Liver (tissue), 9 donors: Measurements from ENCODE around the gene FBXW7. TPM values are rescaled to one million over a fixed set of nuclear protein-coding genes. Genes with fewer than 3 reads are reported as not detected.

ENCODE experiments used
- DNase-seq: peaks from one replicate; pipeline ENCODE4 v3.0.0-alpha.2; 2017; ENCODE audit warnings: low spot score
- H3K27ac ChIP-seq, 2 donors: one replicate each; pipeline ENCODE4 v1.7.0; 2013; ENCODE audit warnings: inconsistent platforms in 2 of 2, low read length in 2 of 2, control low read depth in 1 of 2, low read depth in 1 of 2, mild to moderate bottlenecking in 1 of 2
- H3K27me3 ChIP-seq, 4 donors: one replicate each; pipeline versions ENCODE4 v1.6.1 to v1.7.0; 2013; ENCODE audit warnings: low read length in 3 of 4, inconsistent platforms in 1 of 4, mild to moderate bottlenecking in 1 of 4, moderate library complexity in 1 of 4; ENCODE audit not compliant: control insufficient read depth in 4 of 4, insufficient read depth in 4 of 4
- H3K36me3 ChIP-seq, 4 donors: one replicate each; pipeline versions ENCODE4 v1.6.1 to v1.7.0; 2013; ENCODE audit warnings: low read length in 3 of 4, mild to moderate bottlenecking in 3 of 4, low read depth in 1 of 4, moderate library complexity in 1 of 4; ENCODE audit not compliant: control insufficient read depth in 4 of 4, insufficient read depth in 3 of 4
- H3K4me1 ChIP-seq, 4 donors: one replicate each; pipeline versions ENCODE4 v1.6.1 to v1.7.0; 2013; ENCODE audit warnings: low read length in 3 of 4, mild to moderate bottlenecking in 3 of 4, moderate library complexity in 1 of 4; ENCODE audit not compliant: control insufficient read depth in 4 of 4, insufficient read depth in 4 of 4
- H3K4me3 ChIP-seq, 3 donors: one replicate each; pipeline versions ENCODE4 v1.6.1 to v1.7.0; 2013; ENCODE audit warnings: low read length in 3 of 3, control low read depth in 1 of 3, low read depth in 1 of 3, mild to moderate bottlenecking in 1 of 3
- H3K9ac ChIP-seq, 2 donors: one replicate each; pipeline ENCODE4 v1.7.0; 2013; ENCODE audit warnings: low read length in 2 of 2, mild to moderate bottlenecking in 2 of 2, moderate library complexity in 2 of 2, control low read depth in 1 of 2, low read depth in 1 of 2
- H3K9me3 ChIP-seq, 4 donors: one replicate each; pipeline versions ENCODE4 v1.6.1 to v1.7.0; 2013; ENCODE audit warnings: low read length in 3 of 4; ENCODE audit not compliant: control insufficient read depth in 4 of 4
- EGR1 ChIP-seq, 2 donors: IDR thresholded peaks; 2 replicates each; pipeline ENCODE4 v1.6.1; 2016 to 2018; ENCODE audit warnings: antibody characterized with exemption in 2 of 2, low read depth in 2 of 2
- FOXA1 ChIP-seq: IDR thresholded peaks from 2 replicates; pipeline ENCODE4 v1.6.1; 2016; ENCODE audit warnings: antibody characterized with exemption
- FOXA2 ChIP-seq: IDR thresholded peaks from 2 replicates; pipeline ENCODE4 v1.6.1; 2016; ENCODE audit warnings: antibody characterized with exemption
- GABPA ChIP-seq, 2 donors: IDR thresholded peaks in 1 of 2; conservative IDR thresholded peaks in 1 of 2; 2 replicates each; pipeline ENCODE4 v1.6.1; 2016; ENCODE audit warnings: antibody characterized with exemption in 2 of 2, mild to moderate bottlenecking in 1 of 2, moderate library complexity in 1 of 2
- HNF4A ChIP-seq, 2 donors: conservative IDR thresholded peaks; 2 replicates each; pipeline ENCODE4 v1.6.1; 2016; ENCODE audit warnings: antibody characterized with exemption in 2 of 2, mild to moderate bottlenecking in 2 of 2
- HNF4G ChIP-seq: IDR thresholded peaks from 2 replicates; pipeline ENCODE4 v1.6.1; 2016; ENCODE audit warnings: antibody characterized with exemption
- JUND ChIP-seq, 2 donors: IDR thresholded peaks; 2 replicates each; pipeline ENCODE4 v1.6.1; 2016; ENCODE audit warnings: antibody characterized with exemption in 2 of 2
- NR2F2 ChIP-seq: IDR thresholded peaks from 2 replicates; pipeline ENCODE4 v1.6.1; 2016; ENCODE audit warnings: antibody characterized with exemption
- RAD21 ChIP-seq, 2 donors: IDR thresholded peaks; 2 replicates each; pipeline ENCODE4 v1.6.1; 2016; ENCODE audit warnings: antibody characterized with exemption in 2 of 2, mild to moderate bottlenecking in 2 of 2
- RXRA ChIP-seq, 2 donors: IDR thresholded peaks; 2 replicates each; pipeline ENCODE4 v1.6.1; 2017 to 2018; ENCODE audit warnings: antibody characterized with exemption in 2 of 2, mild to moderate bottlenecking in 1 of 2
- SP1 ChIP-seq: IDR thresholded peaks from 2 replicates; pipeline ENCODE4 v1.6.1; 2018; ENCODE audit warnings: antibody characterized with exemption, mild to moderate bottlenecking
- TAF1 ChIP-seq: conservative IDR thresholded peaks from 2 replicates; pipeline ENCODE4 v1.6.1; 2016; ENCODE audit warnings: antibody characterized with exemption, mild to moderate bottlenecking
- YY1 ChIP-seq: IDR thresholded peaks from 2 replicates; pipeline ENCODE4 v1.6.1; 2016; ENCODE audit warnings: antibody characterized with exemption, mild to moderate bottlenecking
- WGBS: extraction: QIAGEN DNeasy Blood & Tissue Kit; methylation state at CpG from one replicate; pipeline ENCODE4 v1.1.7; 2013; 5-methylcytosine and 5-hydroxymethylcytosine counted together
- polyA plus RNA-seq, 2 donors: library from polyadenylated mRNA; stranded (reverse) in 1 of 2; unstranded in 1 of 2; fragments of 200-250 nt in 1 of 2; fragments of >200 nt in 1 of 2; fragmentation: Nextera tagmentation in 1 of 2; extraction: Ambion mirVana in 1 of 2; gene quantifications; one replicate each; pipeline versions ENCODE4 v1.2.1 to v1.2.3, GENCODE V29; 2013 to 2015
- total RNA-seq, 2 donors: library from RNA; depleted of rRNA; stranded (reverse); fragments of >200 nt; gene quantifications; one replicate each; pipeline ENCODE4 v1.2.3, GENCODE V29; 2014
- TF ChIP-seq, protein P1 (sequence below): IDR thresholded peaks from 2 replicates; pipeline ENCODE4 v1.6.1; 2016; ENCODE audit warnings: antibody characterized with exemption
- TF ChIP-seq, protein P2 (sequence below): fragments of 150-350 bp; IDR thresholded peaks from 2 replicates; pipeline ENCODE4 v1.5.1; 2017; ENCODE audit warnings: improper control_type of control experiment, low read depth, low read length; ENCODE audit not compliant: missing input control
- TF ChIP-seq, protein P3 (sequence below): IDR thresholded peaks from 2 replicates; pipeline ENCODE4 v1.6.1; 2016; ENCODE audit warnings: antibody characterized with exemption
- TF ChIP-seq, protein P4 (sequence below): IDR thresholded peaks from 2 replicates; pipeline ENCODE4 v1.6.1; 2016; ENCODE audit warnings: antibody characterized with exemption, mild to moderate bottlenecking
- TF ChIP-seq, protein P5 (sequence below): IDR thresholded peaks from 2 replicates; pipeline ENCODE4 v1.6.1; 2016; ENCODE audit warnings: antibody characterized with exemption
- donor health status: healthy.
- donor health status: healthy.
- donor health status: healthy.
- donor health status: healthy.
- donor health status: healthy.

Gene FBXW7
- total and polyA plus RNA-seq, 4 donors: 4.0 to 56.9 (median 16.1) TPM

DNA sequence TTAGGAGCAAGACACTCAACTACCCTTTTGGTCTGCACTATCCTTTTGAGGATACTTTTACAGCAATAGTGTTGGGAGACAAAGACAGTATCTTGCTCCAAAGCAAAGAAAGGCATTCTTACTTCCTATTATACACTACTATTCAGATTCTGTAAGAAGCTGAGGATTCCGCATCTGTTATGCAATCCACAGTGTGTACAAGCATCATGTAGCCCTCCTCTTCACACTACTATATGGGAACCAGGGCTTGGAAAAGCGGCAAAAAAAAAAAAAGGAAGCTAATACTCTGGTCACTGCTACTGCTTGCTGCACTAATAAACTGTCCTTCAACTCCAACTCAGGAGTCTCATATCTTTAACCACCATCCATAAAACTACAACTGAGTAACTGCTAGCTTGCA lies 59.1 kb downstream of the FBXW7 start:
- no peaks in the 10 kb centered on the region for H3K27me3 ChIP-seq
- no peaks in the 10 kb centered on the region for H3K36me3 ChIP-seq
- WGBS: 88% methylated on average over 2 of the region's 2 CpGs
- no peak for TF ChIP-seq NR2F2
- TF ChIP-seq HNF4A (conservative IDR thresholded peaks at IDR 0.05): no peak
- no peak for TF ChIP-seq YY1
- no peak for TF ChIP-seq JUND (IDR thresholded peaks at IDR 0.05)
- no peak for TF ChIP-seq SP1
- TF ChIP-seq RXRA (IDR thresholded peaks at IDR 0.05): no peak
- TF ChIP-seq FOXA1: no peak
- TF ChIP-seq TAF1: no peak
- no peak for TF ChIP-seq EGR1 (IDR thresholded peaks at IDR 0.05; ENCODE audit: low read depth in 2 of 2)
- TF ChIP-seq, protein P1, sequence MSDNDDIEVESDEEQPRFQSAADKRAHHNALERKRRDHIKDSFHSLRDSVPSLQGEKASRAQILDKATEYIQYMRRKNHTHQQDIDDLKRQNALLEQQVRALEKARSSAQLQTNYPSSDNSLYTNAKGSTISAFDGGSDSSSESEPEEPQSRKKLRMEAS: no peak
- TF ChIP-seq HNF4G: no peak
- no peak for TF ChIP-seq RAD21 (IDR thresholded peaks at IDR 0.05)
- TF ChIP-seq, protein P2, sequence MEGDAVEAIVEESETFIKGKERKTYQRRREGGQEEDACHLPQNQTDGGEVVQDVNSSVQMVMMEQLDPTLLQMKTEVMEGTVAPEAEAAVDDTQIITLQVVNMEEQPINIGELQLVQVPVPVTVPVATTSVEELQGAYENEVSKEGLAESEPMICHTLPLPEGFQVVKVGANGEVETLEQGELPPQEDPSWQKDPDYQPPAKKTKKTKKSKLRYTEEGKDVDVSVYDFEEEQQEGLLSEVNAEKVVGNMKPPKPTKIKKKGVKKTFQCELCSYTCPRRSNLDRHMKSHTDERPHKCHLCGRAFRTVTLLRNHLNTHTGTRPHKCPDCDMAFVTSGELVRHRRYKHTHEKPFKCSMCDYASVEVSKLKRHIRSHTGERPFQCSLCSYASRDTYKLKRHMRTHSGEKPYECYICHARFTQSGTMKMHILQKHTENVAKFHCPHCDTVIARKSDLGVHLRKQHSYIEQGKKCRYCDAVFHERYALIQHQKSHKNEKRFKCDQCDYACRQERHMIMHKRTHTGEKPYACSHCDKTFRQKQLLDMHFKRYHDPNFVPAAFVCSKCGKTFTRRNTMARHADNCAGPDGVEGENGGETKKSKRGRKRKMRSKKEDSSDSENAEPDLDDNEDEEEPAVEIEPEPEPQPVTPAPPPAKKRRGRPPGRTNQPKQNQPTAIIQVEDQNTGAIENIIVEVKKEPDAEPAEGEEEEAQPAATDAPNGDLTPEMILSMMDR: no peak
- TF ChIP-seq, protein P3, sequence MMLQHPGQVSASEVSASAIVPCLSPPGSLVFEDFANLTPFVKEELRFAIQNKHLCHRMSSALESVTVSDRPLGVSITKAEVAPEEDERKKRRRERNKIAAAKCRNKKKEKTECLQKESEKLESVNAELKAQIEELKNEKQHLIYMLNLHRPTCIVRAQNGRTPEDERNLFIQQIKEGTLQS: no peak
- TF ChIP-seq, protein P4, sequence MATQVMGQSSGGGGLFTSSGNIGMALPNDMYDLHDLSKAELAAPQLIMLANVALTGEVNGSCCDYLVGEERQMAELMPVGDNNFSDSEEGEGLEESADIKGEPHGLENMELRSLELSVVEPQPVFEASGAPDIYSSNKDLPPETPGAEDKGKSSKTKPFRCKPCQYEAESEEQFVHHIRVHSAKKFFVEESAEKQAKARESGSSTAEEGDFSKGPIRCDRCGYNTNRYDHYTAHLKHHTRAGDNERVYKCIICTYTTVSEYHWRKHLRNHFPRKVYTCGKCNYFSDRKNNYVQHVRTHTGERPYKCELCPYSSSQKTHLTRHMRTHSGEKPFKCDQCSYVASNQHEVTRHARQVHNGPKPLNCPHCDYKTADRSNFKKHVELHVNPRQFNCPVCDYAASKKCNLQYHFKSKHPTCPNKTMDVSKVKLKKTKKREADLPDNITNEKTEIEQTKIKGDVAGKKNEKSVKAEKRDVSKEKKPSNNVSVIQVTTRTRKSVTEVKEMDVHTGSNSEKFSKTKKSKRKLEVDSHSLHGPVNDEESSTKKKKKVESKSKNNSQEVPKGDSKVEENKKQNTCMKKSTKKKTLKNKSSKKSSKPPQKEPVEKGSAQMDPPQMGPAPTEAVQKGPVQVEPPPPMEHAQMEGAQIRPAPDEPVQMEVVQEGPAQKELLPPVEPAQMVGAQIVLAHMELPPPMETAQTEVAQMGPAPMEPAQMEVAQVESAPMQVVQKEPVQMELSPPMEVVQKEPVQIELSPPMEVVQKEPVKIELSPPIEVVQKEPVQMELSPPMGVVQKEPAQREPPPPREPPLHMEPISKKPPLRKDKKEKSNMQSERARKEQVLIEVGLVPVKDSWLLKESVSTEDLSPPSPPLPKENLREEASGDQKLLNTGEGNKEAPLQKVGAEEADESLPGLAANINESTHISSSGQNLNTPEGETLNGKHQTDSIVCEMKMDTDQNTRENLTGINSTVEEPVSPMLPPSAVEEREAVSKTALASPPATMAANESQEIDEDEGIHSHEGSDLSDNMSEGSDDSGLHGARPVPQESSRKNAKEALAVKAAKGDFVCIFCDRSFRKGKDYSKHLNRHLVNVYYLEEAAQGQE: no peak
- TF ChIP-seq GABPA (IDR thresholded peaks at IDR 0.05 in 1 of 2, conservative IDR thresholded peaks at IDR 0.05 in 1 of 2): no peak
- TF ChIP-seq, protein P5, sequence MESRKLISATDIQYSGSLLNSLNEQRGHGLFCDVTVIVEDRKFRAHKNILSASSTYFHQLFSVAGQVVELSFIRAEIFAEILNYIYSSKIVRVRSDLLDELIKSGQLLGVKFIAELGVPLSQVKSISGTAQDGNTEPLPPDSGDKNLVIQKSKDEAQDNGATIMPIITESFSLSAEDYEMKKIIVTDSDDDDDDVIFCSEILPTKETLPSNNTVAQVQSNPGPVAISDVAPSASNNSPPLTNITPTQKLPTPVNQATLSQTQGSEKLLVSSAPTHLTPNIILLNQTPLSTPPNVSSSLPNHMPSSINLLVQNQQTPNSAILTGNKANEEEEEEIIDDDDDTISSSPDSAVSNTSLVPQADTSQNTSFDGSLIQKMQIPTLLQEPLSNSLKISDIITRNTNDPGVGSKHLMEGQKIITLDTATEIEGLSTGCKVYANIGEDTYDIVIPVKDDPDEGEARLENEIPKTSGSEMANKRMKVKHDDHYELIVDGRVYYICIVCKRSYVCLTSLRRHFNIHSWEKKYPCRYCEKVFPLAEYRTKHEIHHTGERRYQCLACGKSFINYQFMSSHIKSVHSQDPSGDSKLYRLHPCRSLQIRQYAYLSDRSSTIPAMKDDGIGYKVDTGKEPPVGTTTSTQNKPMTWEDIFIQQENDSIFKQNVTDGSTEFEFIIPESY: no peak
- TF ChIP-seq FOXA2: no peak
- H3K4me3 ChIP-seq: no peak overlapping the region
- H3K27ac ChIP-seq: no peak overlapping the region
- no peaks in the 10 kb centered on the region for H3K9me3 ChIP-seq
- H3K4me1 ChIP-seq: peaks cover 6 to 39% (median 17%) of the 10 kb centered on the region in 4 donors
- no peak overlapping the region for H3K9ac ChIP-seq
- no peak for DNase-seq
